ENCODE results near the gene DUSP2.

GRCh38 chr2:96093528-96093927 is 51.7 kb downstream of the DUSP2 start:
- no peak for TF ChIP-seq CTCF (IDR thresholded peaks at IDR 0.05)
- no peak for TF ChIP-seq POLR2A (IDR thresholded peaks at IDR 0.05)

All from body of pancreas (tissue), 4 donors.